ENCODE results near the gene UBQLN4. TPM values are rescaled to one million over a fixed set of nuclear protein-coding genes. Genes with fewer than 3 reads are reported as not detected.

Gene UBQLN4
- total and polyA plus RNA-seq, 12 donors, result 15.7 to 32.2 (median 25.4) TPM

DNA sequence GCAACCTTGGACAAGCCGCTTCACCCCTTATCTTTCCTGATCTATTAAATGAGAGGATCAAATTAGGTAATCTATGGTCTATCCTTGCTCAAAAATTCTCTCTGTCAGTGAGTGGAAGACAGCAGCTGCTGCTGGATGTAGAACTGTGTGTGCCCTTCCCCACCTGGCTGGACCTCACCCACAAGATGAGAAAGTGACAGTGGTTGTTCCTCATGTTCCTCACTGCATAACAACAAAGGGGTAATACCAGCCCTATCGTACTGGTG, 49.7 kb downstream of the UBQLN4 start:
- WGBS, 2 donors, result 46 to 60% methylated on average over 2 of the region's 2 CpGs
- intact Hi-C loops (cut with DNase I), result loop anchor here in 1 of 10 donors (10.0 kb wide), 1 partner anchor 61 kb away; the partner anchor contains the start of gene RAB25
- no peaks in the 10 kb centered on the region for H3K9me3 ChIP-seq
- peaks cover 0 to 11% (median 4%) of the 10 kb centered on the region in 9 donors for H3K4me1 ChIP-seq
- TF ChIP-seq, protein P1, sequence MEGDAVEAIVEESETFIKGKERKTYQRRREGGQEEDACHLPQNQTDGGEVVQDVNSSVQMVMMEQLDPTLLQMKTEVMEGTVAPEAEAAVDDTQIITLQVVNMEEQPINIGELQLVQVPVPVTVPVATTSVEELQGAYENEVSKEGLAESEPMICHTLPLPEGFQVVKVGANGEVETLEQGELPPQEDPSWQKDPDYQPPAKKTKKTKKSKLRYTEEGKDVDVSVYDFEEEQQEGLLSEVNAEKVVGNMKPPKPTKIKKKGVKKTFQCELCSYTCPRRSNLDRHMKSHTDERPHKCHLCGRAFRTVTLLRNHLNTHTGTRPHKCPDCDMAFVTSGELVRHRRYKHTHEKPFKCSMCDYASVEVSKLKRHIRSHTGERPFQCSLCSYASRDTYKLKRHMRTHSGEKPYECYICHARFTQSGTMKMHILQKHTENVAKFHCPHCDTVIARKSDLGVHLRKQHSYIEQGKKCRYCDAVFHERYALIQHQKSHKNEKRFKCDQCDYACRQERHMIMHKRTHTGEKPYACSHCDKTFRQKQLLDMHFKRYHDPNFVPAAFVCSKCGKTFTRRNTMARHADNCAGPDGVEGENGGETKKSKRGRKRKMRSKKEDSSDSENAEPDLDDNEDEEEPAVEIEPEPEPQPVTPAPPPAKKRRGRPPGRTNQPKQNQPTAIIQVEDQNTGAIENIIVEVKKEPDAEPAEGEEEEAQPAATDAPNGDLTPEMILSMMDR (IDR thresholded peaks at IDR 0.05), result no peak
- H3K36me3 ChIP-seq, result peaks cover 0 to 25% (median 5%) of the 10 kb centered on the region in 9 donors
- H3K27ac ChIP-seq, result no peak overlapping the region
- no peak overlapping the region for H3K4me3 ChIP-seq
- ATAC-seq, result no peak
- H3K27me3 ChIP-seq, result no peaks in the 10 kb centered on the region
- no peak for DNase-seq

DNA sequence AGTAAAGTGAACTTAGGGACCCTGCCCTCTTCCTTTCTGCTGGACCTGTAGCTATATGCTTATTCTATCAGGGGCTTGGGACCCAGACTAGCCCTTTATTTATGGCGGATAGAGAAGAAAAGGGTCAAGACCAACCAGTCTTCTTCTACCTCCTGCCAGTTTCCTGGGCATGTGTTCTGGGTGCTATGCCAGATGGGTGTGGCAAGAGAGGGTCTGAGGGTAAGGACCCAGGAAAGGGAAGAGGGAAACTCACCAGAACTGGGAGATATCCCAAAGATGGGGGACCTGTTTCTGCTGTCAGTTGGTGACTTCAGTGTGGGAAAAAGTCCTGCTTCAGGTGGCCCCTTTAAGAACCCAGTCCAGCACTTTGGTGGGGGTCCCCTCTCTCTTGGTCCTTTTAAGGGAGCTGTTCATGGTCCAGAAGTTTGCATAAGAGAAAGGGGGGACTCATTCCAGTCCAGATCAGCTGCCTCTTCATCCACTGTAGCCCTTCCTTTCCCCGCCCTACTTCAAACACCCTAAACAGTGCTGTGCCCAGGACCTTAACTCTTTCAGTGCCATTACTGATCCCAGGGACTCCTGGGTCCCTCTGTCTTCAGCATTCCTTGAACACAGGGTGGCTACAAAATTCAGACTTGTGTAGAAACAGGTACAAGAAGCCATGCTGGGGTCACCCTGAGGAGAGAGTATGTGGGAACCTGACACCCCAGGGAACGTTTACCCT, 51.2 kb downstream of the UBQLN4 start:
- H3K27me3 ChIP-seq, result no peaks in the 10 kb centered on the region
- no peaks in the 10 kb centered on the region for H3K9me3 ChIP-seq
- no peak overlapping the region for H3K4me3 ChIP-seq
- peaks cover 0 to 11% (median 4%) of the 10 kb centered on the region in 9 donors for H3K4me1 ChIP-seq
- peaks cover 0 to 10% (median 0%) of the 10 kb centered on the region in 9 donors for H3K36me3 ChIP-seq
- H3K27ac ChIP-seq, result no peak overlapping the region
- TF ChIP-seq, protein P1 (IDR thresholded peaks at IDR 0.05), result no peak
- DNase-seq (no peak), ATAC-seq (peak in 1 of 8 donors; percentile 40)
- 75 to 77% methylated on average over 3 of the region's 3 CpGs for WGBS, 2 donors
- intact Hi-C loops (cut with DNase I), result loop anchor here in 1 of 10 donors (10.0 kb wide), 1 partner anchor 62 kb away; the partner anchor contains the start of gene RAB25

DNA sequence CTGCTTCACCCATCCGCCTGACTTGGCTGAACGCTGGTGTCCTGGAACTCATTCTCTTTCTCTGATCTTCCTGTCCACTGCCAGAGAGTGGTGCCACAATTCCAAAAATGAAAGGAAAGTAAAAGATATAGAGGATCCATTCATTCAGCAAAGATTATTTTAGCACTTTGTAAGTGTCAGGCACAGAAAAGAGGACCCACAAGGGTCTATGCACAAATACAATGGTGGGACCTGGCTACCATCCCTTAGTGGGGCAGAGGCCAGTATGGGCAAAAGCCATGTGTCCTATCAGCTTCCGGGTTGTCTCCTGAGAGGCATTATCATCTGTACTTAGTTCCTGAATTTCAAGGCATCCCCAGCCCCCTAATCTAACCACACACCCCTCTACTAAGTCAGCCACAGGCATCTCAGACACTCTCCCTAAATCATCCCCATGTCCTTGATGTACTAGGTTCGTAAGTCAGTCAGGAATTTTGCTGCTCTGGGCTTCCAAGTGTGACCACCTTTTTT, 51.9 kb downstream of the UBQLN4 start:
- intact Hi-C loops (cut with DNase I), result loop anchor here in 1 of 10 donors (10.0 kb wide), 1 partner anchor 63 kb away; the partner anchor contains the start of gene RAB25
- peaks cover 0 to 5% (median 0%) of the 10 kb centered on the region in 9 donors for H3K36me3 ChIP-seq
- peaks cover 0 to 11% (median 4%) of the 10 kb centered on the region in 9 donors for H3K4me1 ChIP-seq
- DNase-seq, result no peak
- H3K27ac ChIP-seq, result no peak overlapping the region
- H3K27me3 ChIP-seq, result no peaks in the 10 kb centered on the region
- 48 to 69% methylated on average over 4 of the region's 4 CpGs for WGBS, 2 donors
- ATAC-seq, result peak in 1 of 8 donors; percentile 42
- no peak overlapping the region for H3K4me3 ChIP-seq
- TF ChIP-seq, protein P1 (IDR thresholded peaks at IDR 0.05), result peak in 1 of 9 donors; percentile 16
- no peaks in the 10 kb centered on the region for H3K9me3 ChIP-seq

DNA sequence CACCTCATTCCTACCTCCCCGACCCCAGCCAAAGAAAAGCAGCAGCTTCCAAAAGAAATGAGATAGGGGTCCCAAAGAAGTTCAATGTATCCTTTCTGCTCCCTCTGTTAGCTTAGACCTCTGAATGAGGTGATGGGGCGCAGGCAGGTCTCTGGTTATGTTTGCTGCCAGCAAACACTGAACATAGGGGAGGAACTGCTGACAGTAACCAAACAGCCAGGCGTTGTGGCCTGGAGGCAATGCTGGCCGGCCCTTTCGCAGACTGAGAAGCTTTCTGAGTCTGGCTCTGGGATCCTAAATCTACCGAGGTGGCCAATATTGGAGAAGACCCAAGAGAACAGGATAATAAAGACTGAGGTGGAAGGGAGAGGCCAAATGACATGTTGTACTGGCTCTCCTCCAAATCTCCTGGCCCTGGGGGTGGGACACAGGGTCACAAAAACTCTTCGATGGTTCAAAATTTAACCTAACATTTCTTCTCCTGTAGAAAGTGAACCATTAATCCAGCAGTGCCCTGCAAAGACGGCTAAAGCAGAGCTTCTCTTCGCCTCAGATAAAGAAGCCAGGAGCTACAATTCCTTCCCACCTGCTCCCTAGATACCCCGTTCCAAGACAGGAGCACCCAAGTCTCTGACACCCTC, 52.5 kb downstream of the UBQLN4 start:
- intact Hi-C loops (cut with DNase I), result loop anchor here in 1 of 10 donors (10.0 kb wide), 1 partner anchor 64 kb away; the partner anchor contains the start of gene RAB25
- WGBS, 2 donors, result 62 to 68% methylated on average over 10 of the region's 10 CpGs
- TF ChIP-seq, protein P1 (IDR thresholded peaks at IDR 0.05), result no peak
- ATAC-seq (no peak), DNase-seq (no peak)
- Histone ChIP-seq H3K4me3 (no peak overlapping the region), H3K27ac (no peak overlapping the region), H3K27me3 (no peaks in the 10 kb centered on the region), H3K36me3 (no peaks in the 10 kb centered on the region), H3K9me3 (no peaks in the 10 kb centered on the region), H3K4me1 (peaks cover 0 to 14% (median 7%) of the 10 kb centered on the region in 9 donors)
